ENCODE data around the gene ATP5F1D. TPM values are rescaled to one million over a fixed set of nuclear protein-coding genes. Genes with fewer than 3 reads are reported as not detected.

The ATP5F1D gene
- total RNA-seq, 1 donor: 12.1 TPM

- H3K4me3 ChIP-seq (ENCODE audit: low read depth, low read length): peak overlapping the region; percentile 39
- DNase-seq (ENCODE audit: low read depth): no peak
- TF ChIP-seq, protein P1, sequence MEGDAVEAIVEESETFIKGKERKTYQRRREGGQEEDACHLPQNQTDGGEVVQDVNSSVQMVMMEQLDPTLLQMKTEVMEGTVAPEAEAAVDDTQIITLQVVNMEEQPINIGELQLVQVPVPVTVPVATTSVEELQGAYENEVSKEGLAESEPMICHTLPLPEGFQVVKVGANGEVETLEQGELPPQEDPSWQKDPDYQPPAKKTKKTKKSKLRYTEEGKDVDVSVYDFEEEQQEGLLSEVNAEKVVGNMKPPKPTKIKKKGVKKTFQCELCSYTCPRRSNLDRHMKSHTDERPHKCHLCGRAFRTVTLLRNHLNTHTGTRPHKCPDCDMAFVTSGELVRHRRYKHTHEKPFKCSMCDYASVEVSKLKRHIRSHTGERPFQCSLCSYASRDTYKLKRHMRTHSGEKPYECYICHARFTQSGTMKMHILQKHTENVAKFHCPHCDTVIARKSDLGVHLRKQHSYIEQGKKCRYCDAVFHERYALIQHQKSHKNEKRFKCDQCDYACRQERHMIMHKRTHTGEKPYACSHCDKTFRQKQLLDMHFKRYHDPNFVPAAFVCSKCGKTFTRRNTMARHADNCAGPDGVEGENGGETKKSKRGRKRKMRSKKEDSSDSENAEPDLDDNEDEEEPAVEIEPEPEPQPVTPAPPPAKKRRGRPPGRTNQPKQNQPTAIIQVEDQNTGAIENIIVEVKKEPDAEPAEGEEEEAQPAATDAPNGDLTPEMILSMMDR (IDR thresholded peaks at IDR 0.05; ENCODE audit: insufficient read depth, low read depth, low read length): no peak
Observed at GRCh38 chr19:1259876-1260748, 18.6 kb downstream of the ATP5F1D start.

DNA sequence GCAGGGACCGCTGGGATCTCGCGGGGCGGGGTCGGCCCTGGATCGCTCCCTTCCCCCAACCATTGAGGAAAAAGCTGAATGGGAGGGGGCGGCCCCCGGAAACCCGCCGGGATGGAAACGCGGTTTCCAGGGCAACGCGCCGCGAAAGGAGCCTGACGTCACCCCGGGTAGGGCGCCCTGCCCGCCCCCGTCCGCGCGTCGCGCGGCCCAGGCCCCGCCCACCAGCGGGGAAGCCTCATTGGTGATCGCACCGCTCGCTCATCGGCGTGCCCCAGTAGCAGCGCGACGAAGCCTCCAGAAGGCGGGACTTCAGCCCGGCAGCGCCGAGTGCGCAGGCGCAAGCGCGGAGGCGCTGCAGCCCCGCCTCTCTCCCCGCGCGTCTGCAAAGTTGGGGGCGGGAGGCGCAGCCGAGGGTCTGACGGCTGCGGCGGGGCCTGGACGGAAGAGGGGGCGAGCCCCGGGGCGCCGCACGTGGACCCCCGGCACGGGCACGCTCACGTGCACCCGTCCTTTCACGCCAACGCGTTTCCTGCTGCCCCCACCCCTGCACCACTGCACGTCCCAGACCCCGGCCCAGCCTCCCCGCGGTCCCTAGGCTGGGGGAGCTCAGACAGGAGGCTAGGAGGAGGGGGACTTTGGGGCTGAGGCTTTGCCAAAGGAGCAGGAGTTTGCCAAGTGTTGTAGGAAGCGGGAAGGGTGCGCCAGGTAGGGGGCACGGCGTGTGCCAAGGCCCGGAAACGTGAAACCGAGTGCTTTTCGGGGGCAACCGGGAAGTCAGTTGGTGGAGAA is 19.4 kb downstream of the ATP5F1D start:
- TF ChIP-seq, protein P1 (IDR thresholded peaks at IDR 0.05; ENCODE audit: insufficient read depth, low read depth, low read length): no peak
- DNase-seq (ENCODE audit: low read depth): peak; percentile 96
- peak overlapping the region; percentile 72 for H3K4me3 ChIP-seq (ENCODE audit: low read depth, low read length)

DNA sequence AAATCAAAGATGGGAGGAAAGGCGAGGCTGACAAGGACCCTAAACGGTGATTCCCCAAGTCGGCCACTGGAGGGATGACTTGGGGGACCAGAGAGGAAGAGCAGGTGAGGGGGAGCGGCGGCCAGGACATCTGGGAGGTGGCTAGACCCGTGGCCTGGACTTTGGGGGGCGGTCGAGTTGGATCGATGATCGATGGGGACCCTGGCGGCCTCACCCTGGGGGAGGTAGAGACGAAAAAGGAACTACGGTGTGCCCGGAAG is 19.9 kb downstream of the ATP5F1D start:
- H3K4me3 ChIP-seq (ENCODE audit: low read depth, low read length): peak overlapping the region; percentile 72
- DNase-seq (ENCODE audit: low read depth): no peak
- TF ChIP-seq, protein P1 (IDR thresholded peaks at IDR 0.05; ENCODE audit: insufficient read depth, low read depth, low read length): peak; percentile 16

DNA sequence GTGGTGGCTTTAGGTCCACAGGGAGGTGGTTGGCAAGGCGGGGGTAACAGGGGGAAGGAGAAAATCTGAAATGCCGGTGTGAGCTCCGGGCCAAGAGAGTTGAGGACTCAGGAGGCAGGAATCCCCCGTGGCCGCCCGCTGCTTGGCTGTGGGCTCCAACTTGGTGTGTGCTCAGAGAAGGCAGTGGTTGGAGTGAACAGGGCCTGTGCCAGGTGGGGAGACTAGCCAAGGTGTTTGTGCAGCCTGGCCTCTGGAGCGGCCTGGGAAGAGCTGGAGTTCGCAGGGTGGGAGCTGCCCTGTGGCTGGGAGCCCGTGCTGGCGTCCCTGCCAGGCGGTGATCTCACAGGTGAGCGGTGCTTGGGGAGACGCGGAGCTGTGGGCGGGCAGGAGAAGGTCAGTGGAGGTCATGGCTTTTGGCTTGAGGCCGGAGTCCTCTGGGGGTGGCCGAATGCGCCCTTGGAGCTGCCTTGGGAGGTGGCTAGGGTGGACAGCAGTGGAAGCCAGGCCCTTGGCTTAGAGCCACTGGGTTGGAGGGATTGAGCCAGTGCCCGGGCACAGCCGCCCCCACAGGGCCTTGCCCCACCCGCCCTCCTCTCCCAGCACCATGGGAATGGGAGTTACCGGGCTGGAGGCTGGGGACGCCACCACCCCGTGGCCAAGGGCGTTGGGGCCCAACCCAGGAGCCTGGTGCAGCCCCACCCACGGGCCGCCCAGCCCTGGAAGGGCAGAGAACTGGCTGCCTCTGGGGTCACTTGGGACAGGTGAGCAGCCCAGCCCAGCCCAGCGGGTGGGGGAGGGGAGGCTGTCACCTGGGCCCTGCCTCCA is 20.5 kb downstream of the ATP5F1D start:
- H3K4me3 ChIP-seq (ENCODE audit: low read depth, low read length): peak overlapping the region; percentile 72
- DNase-seq (ENCODE audit: low read depth): no peak
- TF ChIP-seq, protein P1 (IDR thresholded peaks at IDR 0.05; ENCODE audit: insufficient read depth, low read depth, low read length): no peak

GRCh38 chr19:1262623-1263123 is 21.1 kb downstream of the ATP5F1D start:
- no peak for DNase-seq (ENCODE audit: low read depth)
- TF ChIP-seq, protein P1 (IDR thresholded peaks at IDR 0.05; ENCODE audit: insufficient read depth, low read depth, low read length): no peak
- peak overlapping the region; percentile 72 for H3K4me3 ChIP-seq (ENCODE audit: low read depth, low read length)

DNA sequence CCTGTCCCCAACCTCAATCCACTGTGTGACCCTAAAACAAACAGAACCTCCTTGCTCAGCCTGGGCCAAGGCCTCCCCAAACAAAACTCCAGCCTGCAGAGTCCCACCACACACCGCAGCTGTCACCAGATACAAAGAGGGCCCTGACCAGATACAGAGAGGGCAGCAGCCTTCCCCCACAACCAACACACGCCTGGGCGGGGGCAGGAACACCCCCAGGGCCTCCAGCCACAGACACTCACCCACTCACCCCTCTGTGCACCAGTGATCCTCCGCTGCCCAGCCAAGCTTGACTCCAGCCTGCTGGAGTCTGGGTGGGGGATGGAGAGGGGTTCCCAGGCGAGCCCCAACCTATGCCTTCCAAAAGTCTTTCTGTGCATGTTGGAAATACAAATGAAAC is 21.6 kb downstream of the ATP5F1D start:
- TF ChIP-seq, protein P1 (IDR thresholded peaks at IDR 0.05; ENCODE audit: insufficient read depth, low read depth, low read length): no peak
- DNase-seq (ENCODE audit: low read depth): no peak
- H3K4me3 ChIP-seq (ENCODE audit: low read depth, low read length): no peak overlapping the region

Data from fibroblast of villous mesenchyme (primary cell).